ENCODE results near the gene CEP72.

- TF ChIP-seq CTCF (IDR thresholded peaks at IDR 0.05) (no peak), POLR2AphosphoS5 (IDR thresholded peaks at IDR 0.05; ENCODE audit: low read depth, low read length) (no peak)
These were observed 54.0 kb downstream of the CEP72 start for GRCh38 chr5:665956-666711.
